CD4-positive, alpha-beta T cell treated with Interleukin-17A for 4 hours (primary cell): ENCODE results near the gene CNMD.
"Not testable (repeated sequence)": the region's sequence is repeated elsewhere in the genome, so short reads cannot be mapped to it uniquely, and the experiment has no call there.

Experiments
- DNase-seq: peaks from one replicate; pipeline ENCODE4 v3.0.0-alpha.2; 2020; ENCODE audit warnings: mixed read lengths

The CNMD gene

DNA sequence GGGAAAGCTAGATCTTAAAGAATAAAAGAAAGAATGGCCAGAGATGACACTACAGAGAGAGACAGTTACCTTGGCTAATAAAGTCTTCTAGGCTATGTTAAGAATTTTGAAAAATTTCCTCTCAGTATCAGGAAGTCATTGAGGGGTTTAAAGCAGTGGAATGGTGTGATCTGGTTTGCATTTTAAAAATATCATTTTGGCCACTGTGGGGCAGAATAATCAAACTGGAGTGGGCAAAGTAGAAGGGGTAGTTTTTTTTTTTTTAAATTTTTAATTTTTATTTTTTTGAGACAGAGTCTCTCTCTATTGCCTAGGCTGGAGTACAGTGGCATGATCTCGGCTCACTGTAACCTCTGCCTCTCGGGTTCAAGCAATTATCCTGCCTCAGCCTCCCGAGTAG lies 4.4 kb upstream of the CNMD start:
- DNase-seq: no peak

DNA sequence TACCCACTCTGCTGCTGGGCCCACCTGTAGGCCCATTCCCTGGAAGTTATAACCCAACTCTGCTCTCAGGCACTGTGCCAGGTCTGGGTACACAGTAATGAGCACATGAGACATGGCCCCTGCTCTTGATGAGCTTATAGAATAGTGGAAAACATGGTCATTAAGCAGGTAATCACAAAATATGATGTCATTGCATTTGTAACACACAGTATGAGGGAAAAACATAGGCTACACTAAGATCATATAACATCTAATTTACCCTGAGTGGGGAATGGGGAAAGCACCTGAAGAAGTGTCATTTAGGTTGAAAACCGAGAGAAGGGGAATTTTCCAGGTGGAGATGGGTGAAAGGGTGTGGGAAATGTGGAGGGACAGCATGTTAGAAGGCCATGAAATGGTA lies 3.9 kb upstream of the CNMD start:
- DNase-seq: no peak

DNA sequence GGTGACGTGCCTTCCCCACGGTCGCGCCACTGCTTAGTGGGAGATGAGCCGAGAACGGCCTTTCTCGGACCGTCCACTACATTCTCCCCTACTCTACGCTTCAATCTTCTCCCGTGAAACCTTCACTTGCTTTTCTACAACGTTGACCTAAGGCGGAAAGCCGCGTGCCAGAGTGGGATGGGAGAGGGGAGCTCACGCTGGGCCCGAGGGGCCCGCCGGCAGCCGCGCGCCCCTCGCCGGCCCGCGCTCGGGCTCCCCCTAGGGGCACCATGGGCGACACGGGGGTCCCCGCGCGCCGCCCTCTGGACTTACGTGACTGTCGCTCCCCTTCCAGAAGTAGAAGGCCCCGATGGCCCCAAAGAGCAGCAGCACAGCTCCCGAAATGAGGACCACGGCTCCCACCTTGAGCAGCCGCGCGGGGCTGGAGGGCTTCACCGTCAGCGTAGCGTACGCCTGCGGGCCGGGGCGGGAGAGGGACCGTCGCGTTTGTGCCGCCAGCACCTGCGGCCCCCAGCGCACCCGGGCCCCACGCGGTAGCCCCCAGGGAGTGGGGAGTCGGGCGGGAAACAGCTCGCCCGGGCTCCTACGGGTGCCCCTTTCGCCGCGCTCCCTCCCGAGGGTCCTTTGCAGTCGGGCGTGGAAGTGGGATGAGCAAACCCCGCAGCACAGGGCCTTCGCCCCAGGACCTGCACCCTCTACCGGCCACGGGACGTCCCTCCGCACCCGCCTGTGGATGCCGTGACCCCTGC lies 727 bp downstream of the CNMD start:
- DNase-seq: peak; percentile 23

DNA sequence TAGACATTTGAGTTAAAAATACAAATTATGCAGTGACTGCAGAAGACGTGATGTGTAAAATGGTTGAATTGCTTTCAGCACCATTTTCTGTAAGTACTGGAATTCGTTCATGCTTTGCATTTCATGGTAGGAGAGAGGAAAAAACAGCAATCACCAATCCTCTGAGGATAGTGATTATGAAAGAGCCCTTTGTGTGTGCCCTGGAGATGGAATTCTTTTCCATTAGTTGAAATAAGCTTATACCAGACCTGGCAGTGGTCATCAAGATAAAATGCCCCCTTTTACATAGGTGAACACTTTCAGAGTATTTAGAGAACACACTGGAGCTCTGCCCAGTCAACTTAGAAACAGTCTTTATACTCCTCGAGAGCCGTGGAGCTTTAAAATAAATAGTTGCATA lies 1.7 kb downstream of the CNMD start:
- DNase-seq: no peak

DNA sequence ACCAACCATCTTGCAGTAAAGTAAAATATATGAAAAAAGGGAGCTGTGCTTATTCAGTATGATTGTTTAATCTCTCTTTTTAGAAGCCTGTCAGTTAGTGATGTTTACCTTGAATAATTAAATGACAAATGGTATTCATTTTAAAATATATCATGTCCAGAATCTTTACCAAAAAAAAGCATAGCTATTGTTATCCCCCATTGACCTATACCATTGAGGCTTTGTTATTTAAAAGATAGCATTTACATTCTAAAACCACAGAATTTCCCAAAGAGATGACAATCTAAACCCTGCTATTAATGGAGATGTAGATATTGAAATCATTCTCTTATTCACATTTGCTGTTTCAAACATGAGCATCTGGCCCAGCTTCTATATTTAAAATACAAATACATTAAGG lies 2.2 kb downstream of the CNMD start:
- no peak for DNase-seq

DNA sequence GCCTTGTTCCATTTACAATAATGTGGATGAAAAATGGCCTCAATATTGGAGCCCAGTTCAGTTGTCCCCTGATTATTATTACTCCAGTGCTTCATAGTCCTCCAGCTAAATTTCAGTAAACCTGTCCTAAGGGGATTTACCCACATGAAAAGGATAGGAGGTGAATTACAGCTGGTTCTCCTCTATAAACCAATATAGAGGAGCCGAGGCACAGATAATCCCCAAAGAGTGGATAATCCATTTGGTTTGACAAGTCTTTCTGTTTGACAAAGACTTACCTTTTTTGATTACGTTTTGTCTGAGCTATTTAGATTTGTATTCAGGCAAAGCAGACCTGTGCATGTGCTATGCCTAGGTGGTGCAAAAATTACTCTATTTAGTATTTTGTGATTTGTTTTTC lies 2.7 kb downstream of the CNMD start:
- DNase-seq: no peak

DNA sequence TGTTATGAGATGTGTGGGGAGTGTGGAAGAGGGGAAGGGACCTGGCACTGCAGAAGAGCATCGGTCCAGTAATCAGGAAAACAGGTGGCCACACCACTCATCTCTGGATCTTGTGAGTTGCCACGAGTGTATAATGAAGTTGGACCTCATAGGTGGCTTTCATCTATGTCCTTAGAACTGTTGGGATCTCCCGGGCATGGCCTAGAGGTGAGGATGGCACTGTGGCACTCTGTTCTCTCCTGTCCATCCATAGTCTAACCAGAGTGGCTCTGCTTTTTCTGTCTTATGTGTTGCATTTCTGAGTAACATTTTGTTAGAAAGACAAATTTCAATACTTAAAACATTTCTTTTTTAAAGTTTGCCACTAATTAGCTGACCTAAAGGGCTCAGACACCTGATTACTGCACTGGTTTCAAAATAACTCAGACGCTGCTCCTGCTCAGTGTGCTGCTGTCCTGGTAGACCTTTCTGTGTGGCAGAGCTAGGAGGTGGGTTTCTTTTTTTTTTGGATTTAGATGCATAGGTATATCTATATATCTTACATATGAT lies 5.5 kb downstream of the CNMD start:
- no peak for DNase-seq

DNA sequence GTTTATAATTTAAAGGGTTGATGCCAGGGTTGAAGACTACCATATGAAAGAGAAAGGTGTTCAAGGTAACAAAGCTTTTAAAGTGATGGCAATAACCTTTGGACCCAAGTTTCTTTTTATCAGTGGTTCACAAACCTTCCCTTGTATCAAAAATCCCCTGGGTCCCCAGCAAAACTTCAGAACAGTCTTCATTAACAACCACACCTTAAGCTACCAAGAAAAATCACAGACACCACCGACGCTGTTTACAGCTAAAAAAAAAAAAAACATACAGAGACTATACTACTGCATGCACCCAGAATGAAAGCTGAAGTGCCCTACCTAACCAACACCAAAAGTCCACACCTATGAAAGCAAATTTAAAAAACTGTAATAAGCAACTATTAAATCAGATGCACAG lies 13.4 kb downstream of the CNMD start:
- no peak for DNase-seq

DNA sequence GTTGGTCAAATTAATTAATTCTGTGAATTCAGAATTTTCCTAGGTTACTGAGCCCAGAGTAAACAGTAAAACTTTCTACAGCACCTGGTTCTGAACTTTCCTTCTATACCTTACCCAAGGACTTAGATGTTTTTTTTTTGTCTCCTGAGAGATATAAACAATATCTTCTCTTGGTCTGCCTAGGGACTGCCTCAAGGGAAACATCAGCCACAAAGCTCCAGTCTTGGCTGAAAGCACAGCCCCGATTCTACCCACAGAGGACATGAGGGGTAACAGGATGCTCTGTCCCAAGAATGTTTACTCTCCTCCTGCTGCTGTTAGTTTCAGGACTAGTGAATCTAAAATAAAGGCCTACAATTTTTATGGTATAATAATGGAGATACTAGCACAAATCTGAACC lies 14.3 kb downstream of the CNMD start:
- DNase-seq: no peak

DNA sequence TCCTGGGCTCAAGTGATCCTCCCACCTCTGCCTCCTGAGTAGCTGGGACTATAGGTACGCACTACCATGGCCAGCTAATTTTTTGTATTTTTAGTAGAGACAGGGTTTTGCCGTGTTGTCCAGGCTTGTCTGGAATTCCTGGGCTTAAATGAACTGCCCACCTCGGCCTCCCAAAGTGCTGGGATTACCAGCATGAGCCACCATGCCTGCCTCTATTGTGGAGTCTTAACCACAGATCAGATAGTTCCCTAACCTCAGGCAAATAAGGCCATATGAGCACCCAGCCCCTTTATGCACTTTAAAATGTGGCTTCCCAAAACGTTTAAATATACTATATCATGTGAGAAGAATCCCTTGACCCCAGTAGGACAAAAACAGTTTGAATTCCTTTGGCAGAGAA lies 16.4 kb downstream of the CNMD start:
- no peak for DNase-seq

DNA sequence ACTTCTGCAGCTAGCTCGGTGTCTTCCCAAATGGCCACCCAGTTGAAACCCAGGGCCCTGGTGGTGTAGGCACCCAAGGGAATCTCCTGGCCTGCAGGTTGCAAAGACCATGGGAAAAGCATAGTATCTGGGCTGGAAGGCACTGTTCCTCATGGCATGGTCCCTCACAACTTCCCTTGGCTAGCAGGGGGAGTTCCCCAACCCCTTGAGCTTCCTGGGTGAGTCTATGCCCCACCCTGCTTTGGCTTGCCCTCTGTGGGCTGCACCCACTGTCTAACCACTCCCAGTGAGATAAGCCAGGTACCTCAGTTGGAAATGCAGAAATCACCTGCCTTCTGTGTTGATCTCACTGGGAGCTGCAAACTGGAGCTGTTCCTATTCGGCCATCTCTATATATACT lies 18.3 kb downstream of the CNMD start:
- DNase-seq: not testable (repeated sequence)

DNA sequence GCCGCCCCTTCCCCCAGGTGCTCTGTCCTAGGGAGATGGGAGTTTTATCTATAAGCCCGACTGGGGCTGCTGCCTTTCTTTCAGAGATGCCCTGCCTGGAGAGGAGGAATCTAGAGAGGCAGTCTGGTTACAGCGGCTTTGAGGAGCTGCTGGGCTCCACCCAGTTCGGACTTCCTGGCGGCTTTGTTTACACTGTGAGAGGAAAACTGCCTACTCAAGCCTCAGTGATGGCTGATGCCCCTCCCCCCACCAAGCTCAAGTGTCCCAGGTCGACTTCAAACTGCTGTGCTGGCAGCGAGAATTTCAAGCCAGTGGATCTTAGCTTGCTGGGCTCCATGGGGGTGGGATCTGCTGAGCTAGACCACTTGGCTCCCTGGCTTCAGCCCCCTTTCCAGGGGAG lies 18.7 kb downstream of the CNMD start:
- DNase-seq: not testable (repeated sequence)

DNA sequence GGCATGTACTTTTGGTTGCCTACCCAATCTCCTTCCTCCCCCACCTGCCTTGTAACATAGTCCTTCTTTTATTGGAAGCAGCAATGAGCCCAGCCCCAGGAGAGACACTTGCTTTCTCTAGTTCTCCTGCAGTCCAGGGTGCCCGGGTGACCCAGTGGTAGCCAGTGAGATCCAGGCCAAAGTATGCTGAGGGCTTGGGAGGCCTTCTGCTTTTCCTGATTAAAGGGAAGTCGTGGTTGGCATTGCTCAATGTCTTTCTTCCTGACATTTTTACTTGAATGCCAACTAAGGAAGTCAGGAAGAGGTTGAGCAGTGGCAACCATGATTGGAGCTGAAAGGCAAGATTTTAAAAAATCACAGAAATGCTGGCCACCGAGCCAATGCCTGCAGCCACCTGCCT lies 25.7 kb downstream of the CNMD start:
- no peak for DNase-seq

DNA sequence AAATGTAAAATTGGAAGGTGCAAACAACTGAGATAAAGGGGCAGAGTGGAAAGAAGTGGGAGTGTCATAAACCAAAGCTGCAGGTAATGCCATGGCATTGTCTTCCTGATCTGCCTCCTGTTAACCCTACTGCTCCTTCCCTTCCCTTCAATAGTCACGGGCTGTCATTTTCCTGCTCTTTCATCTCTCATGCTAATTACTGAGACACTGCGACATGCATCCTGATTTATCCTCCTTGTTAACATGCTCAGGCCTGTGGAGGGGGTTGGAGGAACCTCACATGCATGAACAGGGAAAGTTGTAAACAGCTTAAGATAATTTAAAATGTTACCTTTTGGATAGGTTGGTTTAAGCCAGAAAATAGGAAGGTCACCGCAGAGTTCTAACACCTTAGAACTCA lies 27.2 kb downstream of the CNMD start:
- no peak for DNase-seq

DNA sequence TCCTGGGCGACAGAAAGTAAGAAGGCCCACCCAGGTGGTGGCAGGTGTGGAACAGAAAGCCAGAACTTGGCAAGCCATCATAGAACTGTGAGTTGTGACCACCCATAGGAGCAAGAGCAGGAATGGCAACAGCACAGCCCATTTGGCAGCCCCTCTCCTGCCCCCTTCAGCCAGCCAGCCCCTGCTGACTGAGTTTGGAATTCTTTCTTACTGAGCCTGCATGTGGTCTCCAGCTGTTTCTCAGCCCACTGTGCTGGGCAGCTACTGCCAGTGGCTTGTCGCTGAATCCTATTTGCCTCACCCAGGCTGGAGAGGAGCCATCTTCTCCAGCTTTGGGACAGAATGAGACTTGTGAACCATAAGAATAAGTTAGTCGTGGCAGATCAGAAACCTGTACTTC lies 28.3 kb downstream of the CNMD start:
- no peak for DNase-seq

DNA sequence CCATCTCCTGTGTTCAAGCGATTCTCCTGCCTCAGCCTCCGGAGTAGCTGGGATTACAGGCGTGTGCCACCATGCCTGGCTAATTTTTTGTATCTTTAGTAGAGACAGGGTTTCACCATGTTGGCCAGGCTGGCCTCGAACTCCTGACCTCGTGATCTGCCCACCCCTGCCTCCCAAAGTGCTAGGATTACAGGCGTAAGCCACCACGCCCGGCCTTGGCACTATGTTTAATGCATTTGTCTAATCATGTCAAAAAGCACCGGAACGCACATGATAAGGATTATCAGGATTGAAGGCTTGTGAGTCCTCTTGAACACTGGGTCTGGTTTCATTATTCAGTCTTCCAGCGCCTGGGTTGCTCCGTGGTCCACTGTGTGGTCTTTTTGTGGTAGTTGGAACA lies 31.4 kb downstream of the CNMD start:
- DNase-seq: not testable (repeated sequence)

DNA sequence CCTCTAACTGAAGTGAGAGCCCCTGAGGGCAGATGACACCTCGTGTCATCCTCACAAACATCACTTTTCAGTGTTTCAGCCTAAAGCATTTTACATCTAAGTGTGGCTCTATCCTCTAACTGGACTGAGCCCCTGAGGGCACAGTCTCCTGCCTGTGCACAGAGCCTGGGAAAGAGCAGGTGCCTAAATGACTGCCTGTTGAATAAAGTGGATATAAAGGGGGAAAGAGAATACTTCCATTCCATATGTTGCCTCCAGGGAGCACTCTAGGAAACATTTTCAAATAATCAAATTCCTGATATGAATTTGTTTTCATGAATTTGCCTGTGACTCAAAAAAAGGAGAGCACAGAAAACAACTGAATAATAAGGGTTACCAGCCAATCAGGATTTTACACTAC lies 32.2 kb downstream of the CNMD start:
- DNase-seq: no peak

DNA sequence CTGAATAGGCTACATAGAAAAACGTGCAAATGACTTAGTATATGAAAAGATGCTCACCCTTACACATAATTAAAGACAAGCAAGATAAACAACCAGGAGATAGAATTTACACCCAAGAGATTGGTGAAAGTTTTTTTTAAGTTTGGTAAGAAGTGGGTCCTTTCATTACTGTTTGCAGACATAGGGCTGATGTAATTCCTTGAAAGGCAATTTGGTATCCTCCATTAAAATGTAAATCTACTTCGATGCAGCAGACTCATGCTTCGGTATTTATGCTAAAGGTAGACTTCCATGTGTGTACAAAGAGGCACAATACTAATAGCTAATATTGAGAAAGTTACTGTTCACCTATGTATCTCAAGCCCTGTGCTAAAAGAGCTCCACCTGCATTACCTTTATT lies 33.5 kb downstream of the CNMD start:
- no peak for DNase-seq

DNA sequence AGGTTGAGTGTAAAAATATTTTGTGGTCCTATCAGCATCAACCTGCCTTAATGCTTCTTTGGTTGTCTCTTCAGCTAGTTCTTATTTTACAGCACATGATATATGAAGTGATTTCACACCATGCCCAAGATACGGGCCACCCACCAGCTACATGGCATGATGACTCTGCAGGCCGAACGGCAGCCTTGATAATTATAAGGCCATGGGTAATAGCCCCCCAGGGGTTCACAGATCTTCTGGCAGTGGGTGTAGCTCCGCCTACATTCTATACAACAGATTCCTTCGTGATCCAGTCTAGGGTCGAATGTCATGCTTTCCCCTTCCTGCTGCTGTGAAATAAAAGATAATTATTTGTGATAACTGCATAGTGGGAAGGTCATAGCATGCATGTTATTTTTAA lies 36.1 kb downstream of the CNMD start:
- DNase-seq: no peak

DNA sequence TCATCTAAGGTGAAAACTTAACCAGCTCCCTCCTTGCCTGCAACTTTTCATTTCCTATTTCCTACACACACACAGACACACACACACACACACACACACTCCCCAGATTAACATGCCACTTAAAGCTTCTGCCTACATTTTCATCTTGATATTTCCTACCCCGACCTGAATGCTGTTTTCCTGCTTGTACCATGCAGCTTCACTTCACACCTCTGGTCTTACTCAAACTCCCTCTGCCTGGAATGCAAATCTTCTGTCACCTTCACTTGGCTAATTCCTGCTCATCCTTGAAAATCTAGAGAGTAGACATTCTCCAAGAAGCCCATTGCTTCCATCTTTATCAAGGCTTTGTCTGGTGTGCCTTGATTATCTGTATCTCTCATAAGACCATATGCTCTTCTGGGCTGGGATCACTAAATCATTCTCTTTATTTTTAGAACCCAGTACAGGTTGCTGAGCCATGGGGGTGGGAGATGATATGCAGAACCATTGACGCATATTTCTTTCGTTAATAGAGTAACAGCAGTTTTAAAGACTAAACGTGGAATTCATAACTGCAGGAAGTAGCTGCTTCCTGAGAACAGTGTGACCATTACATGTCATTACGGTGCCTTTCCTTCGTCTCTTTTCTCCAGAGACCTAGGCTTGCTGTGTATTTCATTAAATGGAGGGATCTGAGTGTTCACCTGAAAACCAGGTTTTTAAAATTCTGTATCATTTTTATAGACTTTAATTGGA lies 37.7 kb downstream of the CNMD start:
- no peak for DNase-seq

DNA sequence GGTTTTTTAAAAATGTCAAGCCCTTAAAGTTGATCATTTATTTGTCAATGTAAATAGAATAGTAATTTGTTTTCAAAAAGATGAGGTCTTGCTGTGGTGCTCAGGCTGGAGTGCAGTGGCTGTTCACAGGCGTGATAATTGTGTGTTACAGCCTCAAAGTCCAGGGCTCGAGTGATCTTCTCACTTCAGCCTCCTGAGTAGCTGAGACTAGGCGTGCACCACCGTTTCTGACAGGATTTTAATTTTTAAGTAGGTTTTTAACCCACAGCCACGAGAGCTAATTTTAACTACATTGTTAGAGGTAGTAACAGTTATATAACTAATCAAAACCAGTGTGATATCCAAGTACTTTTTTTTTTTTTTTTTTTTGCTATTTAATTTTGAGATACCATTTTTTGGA lies 43.1 kb downstream of the CNMD start:
- DNase-seq: no peak

DNA sequence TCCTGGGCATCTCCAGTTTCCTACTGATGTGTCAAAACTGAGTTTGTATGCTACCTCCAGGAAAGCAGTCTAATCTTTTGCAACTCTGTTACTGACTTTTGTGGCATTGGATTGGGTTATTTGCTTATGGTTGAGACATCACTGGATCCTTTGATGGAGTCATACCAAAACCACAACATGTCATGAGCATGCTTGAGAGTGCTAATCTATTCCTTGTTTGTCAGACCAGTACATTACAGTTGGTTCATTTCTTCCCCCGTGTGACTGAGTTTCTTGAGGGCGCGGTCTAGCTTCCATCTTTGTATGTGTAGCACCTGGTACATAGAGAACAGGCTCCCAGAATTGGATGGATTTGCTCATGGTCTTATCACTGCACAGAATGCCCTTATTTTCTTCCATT lies 43.8 kb downstream of the CNMD start:
- DNase-seq: no peak

DNA sequence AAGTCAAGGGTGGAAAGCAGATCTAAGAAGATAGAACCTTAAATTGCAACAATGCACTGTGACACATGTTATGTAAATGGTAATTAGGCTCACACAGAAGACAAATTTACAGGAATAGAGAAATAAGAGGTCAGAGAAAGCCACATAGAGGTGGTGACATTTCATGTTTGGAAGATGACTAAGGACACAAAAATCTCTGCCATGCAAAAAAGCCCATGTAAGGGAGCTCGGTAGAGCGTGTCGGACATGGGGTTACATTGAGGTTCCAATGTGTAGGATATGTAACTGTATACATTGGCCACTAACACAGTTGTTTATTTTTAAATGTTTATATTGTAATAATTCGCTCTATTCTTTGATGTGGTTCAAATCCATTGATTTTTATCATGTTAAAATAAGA lies 53.2 kb downstream of the CNMD start:
- DNase-seq: no peak

DNA sequence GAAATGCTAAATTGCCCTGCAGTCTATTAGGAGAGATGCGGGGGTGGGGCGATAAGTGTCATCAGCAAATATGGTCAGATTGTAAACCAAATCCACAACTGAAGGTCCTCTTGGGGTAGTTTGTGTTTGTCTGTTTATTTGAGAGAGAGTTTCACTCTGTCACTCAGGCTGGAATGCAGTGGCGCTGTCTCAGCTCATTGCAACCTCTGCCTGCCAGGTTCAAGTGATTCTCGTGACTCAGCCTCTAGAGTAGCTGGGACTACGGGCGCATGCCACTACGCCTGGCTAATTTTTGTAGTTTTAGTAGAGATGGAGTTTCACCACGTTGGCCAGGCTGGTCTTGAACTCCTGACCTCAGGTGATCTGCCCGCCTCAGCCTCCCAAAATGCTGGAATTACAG lies 53.8 kb downstream of the CNMD start:
- not testable (repeated sequence) for DNase-seq

DNA sequence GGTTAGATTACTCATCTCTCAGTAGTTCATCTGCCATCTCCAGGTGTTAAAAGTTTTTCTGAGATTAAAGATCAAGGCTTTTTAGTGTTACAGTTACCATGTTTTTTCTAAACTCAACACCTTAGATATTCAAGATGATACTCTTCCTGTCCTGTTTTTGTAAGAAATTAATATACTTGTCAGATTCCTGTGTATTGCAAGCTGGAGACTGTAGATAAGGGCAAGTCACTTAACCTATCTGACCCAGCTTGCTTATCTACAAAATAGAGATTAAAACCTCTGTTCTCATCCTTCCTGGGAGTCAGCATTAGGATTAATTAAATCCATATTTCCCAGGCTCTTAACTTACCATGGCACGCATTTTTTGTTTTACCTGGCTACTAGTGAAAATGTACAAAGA lies 61.8 kb downstream of the CNMD start:
- DNase-seq: no peak
